IPS-20b (cell line): ENCODE data around the gene PI4KA.
A peak's percentile ranks its signal among the peaks of the same experiment; 100 is the strongest.

ENCODE experiments used
- H3K27ac ChIP-seq: one replicate; pipeline ENCODE4 v1.5.1; 2013; ENCODE audit warnings: low read length
- H3K27me3 ChIP-seq: 2 replicates; pipeline ENCODE4 v1.6.1; 2013; ENCODE audit warnings: mild to moderate bottlenecking, low read length, inconsistent platforms; ENCODE audit not compliant: insufficient read depth
- H3K36me3 ChIP-seq: 2 replicates; pipeline ENCODE4 v1.6.1; 2013; ENCODE audit warnings: low read depth, mild to moderate bottlenecking, inconsistent platforms, low read length, moderate library complexity; ENCODE audit not compliant: insufficient read depth
- H3K4me1 ChIP-seq: 2 replicates; pipeline ENCODE4 v1.6.1; 2013; ENCODE audit warnings: mild to moderate bottlenecking, control low read depth, inconsistent platforms, low read length, moderate library complexity; ENCODE audit not compliant: insufficient read depth
- H3K4me3 ChIP-seq: 2 replicates; pipeline ENCODE4 v1.5.1; 2013; ENCODE audit warnings: mild to moderate bottlenecking, low read length, inconsistent platforms
- H3K9ac ChIP-seq: 2 replicates; pipeline ENCODE4 v1.6.1; 2013; ENCODE audit warnings: low read depth, mild to moderate bottlenecking, inconsistent platforms, low read length, moderate library complexity
- H3K9me3 ChIP-seq: 2 replicates; pipeline ENCODE4 v1.6.1; 2013; ENCODE audit warnings: mild to moderate bottlenecking, low read depth, low read length, inconsistent platforms; ENCODE audit not compliant: insufficient read depth

Gene PI4KA

DNA sequence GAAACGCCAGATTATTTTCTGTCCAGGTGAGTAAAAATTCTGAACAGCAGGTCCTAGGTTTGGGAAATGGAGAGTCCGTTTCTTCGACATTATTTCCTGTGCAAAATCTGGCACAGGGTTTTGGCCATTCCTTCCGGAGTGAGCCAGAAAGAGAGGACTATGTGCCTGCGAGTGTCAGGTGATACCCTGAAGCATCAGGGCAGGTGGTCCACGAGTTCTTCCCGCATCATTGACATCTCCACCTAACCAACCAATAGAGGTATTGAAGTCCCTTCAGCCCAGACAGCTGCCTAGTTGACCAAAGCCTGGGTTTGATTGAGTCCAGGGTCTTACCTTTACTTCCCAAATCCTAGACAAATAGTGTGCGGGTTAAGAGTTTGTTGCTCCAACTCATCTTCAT, 1.0 kb upstream of the PI4KA start:
- H3K27me3 ChIP-seq, result peaks cover 8% of the 10 kb centered on the region; the same call in 1 of the 2 replicates
- H3K4me1 ChIP-seq, result peaks cover 5% of the 10 kb centered on the region; the same call in 1 of the 2 replicates
- H3K9ac ChIP-seq, result peak overlapping the region; percentile 71; the same call in 1 of the 2 replicates
- H3K4me3 ChIP-seq, result peak overlapping the region; percentile 95
- H3K27ac ChIP-seq, result no peak overlapping the region
- no peaks in the 10 kb centered on the region; the same call in 1 of the 2 replicates for H3K36me3 ChIP-seq
- no peaks in the 10 kb centered on the region for H3K9me3 ChIP-seq

DNA sequence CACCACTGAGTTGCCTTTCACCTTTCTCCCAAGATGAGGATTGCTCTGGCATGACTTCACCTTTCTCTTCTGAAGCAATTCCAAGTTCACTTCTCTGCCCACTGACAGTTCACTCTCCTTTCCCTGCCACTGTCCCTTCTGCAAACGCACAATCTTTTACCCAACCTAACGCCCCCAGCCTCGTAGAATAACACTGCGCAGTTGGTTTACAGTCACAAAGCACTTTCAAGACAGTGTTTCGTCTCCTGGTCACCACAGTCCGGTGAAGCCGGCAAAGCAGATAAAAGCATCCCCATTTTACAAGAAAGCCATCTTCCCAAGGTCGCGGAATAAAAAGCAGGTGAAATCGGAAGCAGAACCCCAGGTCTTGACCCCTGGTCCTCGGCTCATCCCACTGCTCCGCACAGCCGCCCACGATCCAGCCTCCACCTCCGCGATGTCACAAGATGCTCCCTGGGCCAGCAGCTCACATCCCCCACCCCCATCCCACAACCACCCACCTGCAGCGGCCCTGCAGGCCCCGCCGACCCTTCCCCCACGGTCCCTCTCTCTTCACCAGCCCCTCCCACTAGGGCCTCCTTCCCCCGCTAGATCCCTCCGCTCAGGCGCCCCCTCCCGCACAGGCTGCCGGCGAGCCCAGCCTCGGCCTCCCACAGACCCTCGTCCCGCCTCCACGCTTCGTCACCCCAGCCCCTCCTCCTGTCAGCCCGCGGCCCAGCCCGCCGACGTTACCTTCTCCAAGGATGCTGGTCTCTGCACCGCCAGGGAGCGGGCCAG, 585 bp downstream of the PI4KA start:
- H3K27ac ChIP-seq, result peak overlapping the region; percentile 52
- peak overlapping the region; percentile 95 for H3K4me3 ChIP-seq
- H3K9me3 ChIP-seq, result no peaks in the 10 kb centered on the region
- H3K36me3 ChIP-seq, result no peaks in the 10 kb centered on the region
- H3K4me1 ChIP-seq, result peaks cover 9% of the 10 kb centered on the region; the same call in 1 of the 2 replicates
- H3K27me3 ChIP-seq, result peaks cover 8% of the 10 kb centered on the region; the same call in 1 of the 2 replicates
- H3K9ac ChIP-seq, result peak overlapping the region; percentile 88

DNA sequence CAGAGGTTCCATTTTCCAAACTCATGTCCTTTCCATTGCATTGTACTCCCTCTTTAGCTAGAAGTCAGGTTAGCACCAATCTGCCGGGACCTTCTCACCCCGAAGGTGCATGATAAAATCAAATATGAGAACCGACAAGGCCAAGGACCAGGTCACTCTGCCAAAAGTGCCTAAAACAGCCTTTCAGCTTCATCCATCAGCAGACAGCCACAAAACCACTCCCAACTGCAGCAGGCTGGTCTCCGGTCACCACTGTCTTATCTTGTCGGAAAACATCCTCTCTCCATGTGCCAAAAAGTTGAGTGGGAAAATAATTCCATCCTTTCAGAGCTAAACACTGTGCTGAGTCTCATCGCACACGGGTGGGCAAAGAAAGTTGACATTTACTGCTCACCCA, 1.4 kb downstream of the PI4KA start:
- Histone ChIP-seq H3K27ac (no peak overlapping the region), H3K36me3 (no peaks in the 10 kb centered on the region), H3K9me3 (no peaks in the 10 kb centered on the region), H3K4me1 (peaks cover 10% of the 10 kb centered on the region; the same call in 1 of the 2 replicates), H3K27me3 (peaks cover 8% of the 10 kb centered on the region; the same call in 1 of the 2 replicates), H3K9ac (peak overlapping the region; percentile 88; the same call in 1 of the 2 replicates), H3K4me3 (peak overlapping the region; percentile 95)

GRCh38 chr22:20853236-20853660, 5.4 kb downstream of the PI4KA start:
- Histone ChIP-seq H3K9ac (no peak overlapping the region), H3K27me3 (peaks cover 5% of the 10 kb centered on the region; the same call in 1 of the 2 replicates), H3K27ac (no peak overlapping the region), H3K4me1 (peaks cover 12% of the 10 kb centered on the region; the same call in 1 of the 2 replicates), H3K4me3 (no peak overlapping the region), H3K36me3 (no peaks in the 10 kb centered on the region), H3K9me3 (no peaks in the 10 kb centered on the region)

- H3K4me3 ChIP-seq, result no peak overlapping the region
- peaks cover 5% of the 10 kb centered on the region; the same call in 1 of the 2 replicates for H3K27me3 ChIP-seq
- H3K9ac ChIP-seq, result no peak overlapping the region
- H3K36me3 ChIP-seq, result no peaks in the 10 kb centered on the region
- H3K27ac ChIP-seq, result no peak overlapping the region
- peaks cover 10% of the 10 kb centered on the region; the same call in 1 of the 2 replicates for H3K4me1 ChIP-seq
- no peaks in the 10 kb centered on the region for H3K9me3 ChIP-seq
Measured at GRCh38 chr22:20852503-20852902, 6.1 kb downstream of the PI4KA start.

- no peaks in the 10 kb centered on the region for H3K9me3 ChIP-seq
- H3K27me3 ChIP-seq, result peaks cover 3% of the 10 kb centered on the region; the same call in 1 of the 2 replicates
- H3K36me3 ChIP-seq, result no peaks in the 10 kb centered on the region
- no peak overlapping the region for H3K27ac ChIP-seq
- H3K4me1 ChIP-seq, result peaks cover 7% of the 10 kb centered on the region; the same call in 1 of the 2 replicates
- no peak overlapping the region for H3K4me3 ChIP-seq
- no peak overlapping the region for H3K9ac ChIP-seq
Measured at GRCh38 chr22:20852076-20852475, 6.5 kb downstream of the PI4KA start.

DNA sequence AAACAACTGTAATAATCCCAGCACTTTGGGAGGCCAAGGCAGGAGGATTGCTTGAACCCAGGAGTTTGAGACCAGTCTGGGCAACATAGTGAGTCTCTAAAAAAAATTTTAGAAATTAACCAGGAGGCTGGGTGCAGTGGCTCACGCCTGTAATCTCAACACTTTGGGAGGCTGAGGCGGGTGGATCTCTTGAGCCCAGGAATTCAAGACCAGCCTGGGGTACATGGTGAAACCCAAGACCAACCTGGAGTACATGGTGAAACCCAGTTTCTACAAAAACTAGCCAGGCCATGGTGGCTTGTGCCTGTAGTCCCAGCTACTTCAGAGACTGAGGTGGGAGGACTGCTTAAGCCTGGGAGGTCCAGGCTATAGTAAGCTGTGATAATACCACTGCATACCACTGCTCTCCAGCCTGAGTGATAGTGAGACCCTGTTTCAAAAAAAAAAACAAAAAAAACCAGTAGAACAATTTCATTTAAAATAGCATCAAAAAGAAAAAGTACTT, 11.2 kb downstream of the PI4KA start:
- Histone ChIP-seq H3K36me3 (no peaks in the 10 kb centered on the region), H3K4me3 (no peak overlapping the region), H3K4me1 (peaks cover 2% of the 10 kb centered on the region; the same call in 1 of the 2 replicates), H3K27ac (no peak overlapping the region), H3K9me3 (no peaks in the 10 kb centered on the region), H3K9ac (no peak overlapping the region), H3K27me3 (no peaks in the 10 kb centered on the region)

GRCh38 chr22:20844055-20845037, 14.3 kb downstream of the PI4KA start:
- no peak overlapping the region for H3K27ac ChIP-seq
- H3K4me1 ChIP-seq, result peaks cover 16% of the 10 kb centered on the region

DNA sequence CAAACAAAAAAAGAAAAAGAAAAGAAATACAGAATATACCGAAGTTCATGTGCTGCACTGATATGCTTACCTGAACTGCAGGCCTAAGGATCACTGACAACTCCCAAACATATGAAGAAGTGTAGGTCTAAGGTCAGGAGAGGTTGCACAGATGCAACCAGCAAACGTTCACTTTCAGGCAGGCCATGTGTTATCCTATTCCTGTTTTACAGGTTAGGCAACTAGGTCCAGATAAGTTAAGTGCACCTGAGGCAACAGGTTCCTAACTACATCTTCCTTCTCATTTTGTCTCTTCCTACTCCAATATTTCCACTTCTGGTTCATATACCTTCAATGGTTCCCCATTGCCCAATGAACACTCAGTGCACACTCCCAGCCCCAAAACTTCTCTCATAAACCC, 15.1 kb downstream of the PI4KA start:
- Histone ChIP-seq H3K27me3 (no peaks in the 10 kb centered on the region), H3K9me3 (no peaks in the 10 kb centered on the region), H3K4me1 (peaks cover 16% of the 10 kb centered on the region), H3K27ac (no peak overlapping the region), H3K36me3 (no peaks in the 10 kb centered on the region), H3K9ac (no peak overlapping the region), H3K4me3 (no peak overlapping the region)

More at GRCh38 chr22:20844055-20845037, 14.3 kb downstream of the PI4KA start:
- Histone ChIP-seq H3K27me3 (no peaks in the 10 kb centered on the region), H3K4me3 (no peak overlapping the region), H3K9me3 (no peaks in the 10 kb centered on the region), H3K36me3 (no peaks in the 10 kb centered on the region), H3K9ac (no peak overlapping the region)

- Histone ChIP-seq H3K27me3 (no peaks in the 10 kb centered on the region), H3K27ac (no peak overlapping the region)
Measured at GRCh38 chr22:20840646-20841371, 17.8 kb downstream of the PI4KA start.

More at GRCh38 chr22:20840646-20841371, 17.8 kb downstream of the PI4KA start:
- Histone ChIP-seq H3K9me3 (no peaks in the 10 kb centered on the region), H3K4me1 (peaks cover 16% of the 10 kb centered on the region), H3K4me3 (no peak overlapping the region), H3K36me3 (no peaks in the 10 kb centered on the region), H3K9ac (no peak overlapping the region)
